Effector memory CD4-positive, alpha-beta T cell (primary cell): ENCODE measurements around the gene CERS6.
"Not testable (repeated sequence)": the region's sequence is repeated elsewhere in the genome, so short reads cannot be mapped to it uniquely, and the experiment has no call there.

Experiments used
- DNase-seq, 3 donors: peaks; one replicate each; pipeline ENCODE4 v3.0.0-alpha.2; 2020
- H3K27ac ChIP-seq: 2 replicates; pipeline ENCODE4 v1.7.0; 2013; ENCODE audit warnings: mild to moderate bottlenecking, low read length, moderate library complexity; ENCODE audit not compliant: insufficient read depth, poor library complexity, severe bottlenecking
- H3K27me3 ChIP-seq: replicated peaks from 2 replicates; pipeline ENCODE4 v1.7.0; 2013; ENCODE audit warnings: mild to moderate bottlenecking, low read length; ENCODE audit not compliant: insufficient read depth, control insufficient read depth, poor library complexity, severe bottlenecking
- H3K36me3 ChIP-seq: 2 replicates; pipeline ENCODE4 v1.7.0; 2013; ENCODE audit warnings: mild to moderate bottlenecking, low read length, moderate library complexity; ENCODE audit not compliant: control insufficient read depth, insufficient read depth
- H3K4me1 ChIP-seq: 2 replicates; pipeline ENCODE4 v1.7.0; 2013; ENCODE audit warnings: low read length, mild to moderate bottlenecking; ENCODE audit not compliant: control insufficient read depth, insufficient read depth, poor library complexity, severe bottlenecking
- H3K4me3 ChIP-seq: 2 replicates; pipeline ENCODE4 v1.7.0; 2013; ENCODE audit warnings: low read length, low read depth, mild to moderate bottlenecking; ENCODE audit not compliant: insufficient read depth, poor library complexity, severe bottlenecking
- H3K9me3 ChIP-seq: 2 replicates; pipeline ENCODE4 v1.7.0; 2013; ENCODE audit warnings: mild to moderate bottlenecking, low read length, moderate library complexity; ENCODE audit not compliant: control insufficient read depth

The CERS6 gene

DNA sequence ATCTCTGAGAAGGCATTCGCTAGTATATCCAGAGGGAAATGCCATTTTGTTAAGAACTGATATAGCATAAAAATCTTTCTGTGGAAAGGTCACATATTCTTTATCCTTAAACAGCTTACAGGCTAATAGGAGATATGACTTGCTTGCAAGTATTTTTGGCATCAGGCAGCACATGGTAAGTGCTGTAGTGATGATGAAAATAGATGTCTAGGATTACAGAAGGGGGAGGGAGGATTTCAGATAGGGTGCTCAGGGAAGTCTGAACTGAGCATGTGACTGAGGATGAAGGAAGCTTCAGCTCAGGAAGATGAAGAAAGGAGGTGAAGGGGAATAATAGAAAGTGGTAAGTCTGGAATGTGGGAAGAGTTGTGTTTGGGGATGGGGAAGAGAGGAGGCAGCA, 187.9 kb downstream of the CERS6 start:
- DNase-seq = no peak
- H3K9me3 ChIP-seq = no peaks in the 10 kb centered on the region
- no peak overlapping the region for H3K4me3 ChIP-seq
- no peaks in the 10 kb centered on the region for H3K36me3 ChIP-seq
- H3K4me1 ChIP-seq = no peaks in the 10 kb centered on the region
- H3K27ac ChIP-seq = no peak overlapping the region
- H3K27me3 ChIP-seq = no peaks in the 10 kb centered on the region

DNA sequence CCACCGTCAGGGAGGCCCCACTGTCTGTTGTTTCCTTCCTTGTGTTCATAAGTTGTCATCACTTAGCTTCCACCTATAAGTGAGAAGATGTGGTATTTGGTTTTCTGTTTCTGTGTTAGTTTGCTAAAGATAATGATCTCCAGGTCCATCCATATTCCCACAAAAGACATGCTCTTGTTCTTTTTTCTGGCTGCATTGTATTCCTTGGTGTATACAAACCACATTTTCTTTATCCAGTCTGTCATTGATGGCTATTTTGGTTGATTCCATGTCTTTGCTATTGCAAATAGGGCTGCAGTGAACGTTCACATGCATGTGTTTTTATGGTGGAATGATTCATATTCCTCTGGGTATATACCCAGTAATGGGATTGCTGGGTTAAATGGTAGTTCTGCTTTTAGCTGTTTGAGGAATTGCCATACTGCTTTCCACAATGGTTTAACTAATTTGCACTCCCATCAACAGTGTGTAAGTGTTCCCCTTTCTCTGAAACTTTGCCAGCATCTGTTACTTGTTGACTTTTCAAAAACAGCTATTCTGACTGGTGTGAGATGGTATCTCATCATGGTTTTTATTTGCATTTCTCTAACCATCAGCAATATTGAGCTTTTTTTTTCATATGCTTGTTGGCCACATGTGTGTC, 189.7 kb downstream of the CERS6 start:
- DNase-seq = no peak
- no peaks in the 10 kb centered on the region for H3K27me3 ChIP-seq

DNA sequence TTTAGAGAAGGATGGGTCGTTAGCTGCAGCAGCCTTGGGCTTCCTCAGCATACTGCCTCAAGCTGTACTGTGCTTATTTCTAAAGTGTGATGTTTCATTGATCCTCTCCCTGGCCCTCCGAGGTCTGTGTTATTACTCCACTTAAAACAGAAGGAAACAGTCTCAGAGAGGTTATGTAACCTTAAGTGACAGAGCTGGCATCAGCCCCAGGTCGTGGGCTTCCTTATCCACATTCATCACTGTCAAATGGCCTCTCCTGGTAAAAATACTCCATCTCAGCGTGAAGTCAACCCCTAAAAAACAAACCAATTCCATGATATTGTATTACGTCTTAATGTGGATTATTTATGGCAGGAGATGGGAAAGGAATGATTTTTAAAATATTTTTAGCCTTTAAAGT, 193.0 kb downstream of the CERS6 start:
- Histone ChIP-seq H3K27ac (no peak overlapping the region), H3K4me3 (no peak overlapping the region)
- DNase-seq = no peak

More for the DNA sequence above, 189.7 kb downstream of the CERS6 start:
- Histone ChIP-seq H3K36me3 (no peaks in the 10 kb centered on the region), H3K4me3 (no peak overlapping the region), H3K27ac (no peak overlapping the region), H3K9me3 (no peaks in the 10 kb centered on the region), H3K4me1 (no peaks in the 10 kb centered on the region)

DNA sequence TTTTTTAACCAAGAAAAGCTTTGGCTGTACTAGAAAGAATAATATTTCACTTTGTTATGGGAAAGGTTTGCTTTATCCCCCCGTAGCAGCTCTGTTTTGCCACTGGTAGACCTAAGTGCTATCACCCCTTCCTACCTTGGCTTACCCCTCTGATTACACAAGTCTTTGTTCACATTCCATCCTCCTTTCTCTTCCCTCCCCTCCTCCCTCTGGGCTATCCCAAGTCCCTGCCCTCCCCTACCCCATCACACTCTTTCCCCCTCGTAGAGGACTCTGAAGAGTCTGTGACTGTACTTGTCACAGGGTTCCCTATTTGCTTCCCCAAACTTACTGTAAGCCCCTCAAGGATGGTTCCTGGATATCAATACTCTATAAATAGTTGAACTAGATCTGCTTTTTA, 193.5 kb downstream of the CERS6 start:
- no peak for DNase-seq
- Histone ChIP-seq H3K9me3 (no peaks in the 10 kb centered on the region), H3K27me3 (no peaks in the 10 kb centered on the region), H3K4me3 (no peak overlapping the region), H3K36me3 (no peaks in the 10 kb centered on the region), H3K27ac (no peak overlapping the region), H3K4me1 (no peaks in the 10 kb centered on the region)

More for the DNA sequence above, 193.0 kb downstream of the CERS6 start:
- Histone ChIP-seq H3K4me1 (no peaks in the 10 kb centered on the region), H3K9me3 (no peaks in the 10 kb centered on the region), H3K36me3 (no peaks in the 10 kb centered on the region), H3K27me3 (no peaks in the 10 kb centered on the region)

DNA sequence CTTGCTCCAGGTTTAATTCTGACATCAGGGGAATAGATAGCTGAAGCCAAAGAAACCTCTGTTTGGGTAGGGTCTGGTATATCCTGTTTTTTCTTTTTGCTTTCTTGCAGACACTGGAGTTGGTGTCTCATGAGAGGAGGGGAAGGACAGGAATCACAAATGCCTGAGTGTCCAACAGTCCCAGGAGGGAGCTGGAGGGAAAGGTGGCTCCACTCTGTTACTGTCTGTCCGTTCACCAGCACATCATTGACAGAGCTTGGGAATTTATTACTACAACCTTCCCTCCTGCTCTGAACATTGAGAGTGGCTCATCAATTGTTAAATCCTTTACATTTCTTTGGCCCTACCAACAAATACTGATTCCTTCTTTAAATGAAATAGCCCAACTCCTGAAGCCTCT, 194.1 kb downstream of the CERS6 start:
- no peak for DNase-seq
- H3K9me3 ChIP-seq = no peaks in the 10 kb centered on the region

DNA sequence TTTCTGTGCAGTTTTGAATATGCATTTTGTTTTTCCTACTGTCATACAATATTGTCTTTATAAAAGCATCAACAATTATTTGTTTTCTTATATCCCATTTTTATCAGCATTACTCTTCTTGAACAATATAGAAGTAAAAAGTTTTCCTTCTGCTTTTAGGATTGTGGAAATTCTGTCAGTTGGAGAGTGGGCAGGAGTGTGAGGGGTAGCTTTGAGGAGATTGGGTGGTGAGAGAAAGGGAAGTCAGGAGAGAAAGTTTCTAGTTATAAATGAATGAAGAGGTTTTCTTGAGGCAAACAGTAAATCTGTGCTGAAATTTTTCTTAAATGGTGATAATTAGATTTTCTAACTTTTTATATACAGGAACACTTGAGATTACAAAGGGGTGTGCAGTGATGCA, 194.7 kb downstream of the CERS6 start:
- DNase-seq = no peak
- no peaks in the 10 kb centered on the region for H3K36me3 ChIP-seq

More for the DNA sequence above, 194.1 kb downstream of the CERS6 start:
- Histone ChIP-seq H3K4me1 (no peaks in the 10 kb centered on the region), H3K27ac (no peak overlapping the region), H3K27me3 (no peaks in the 10 kb centered on the region), H3K4me3 (no peak overlapping the region), H3K36me3 (no peaks in the 10 kb centered on the region)

DNA sequence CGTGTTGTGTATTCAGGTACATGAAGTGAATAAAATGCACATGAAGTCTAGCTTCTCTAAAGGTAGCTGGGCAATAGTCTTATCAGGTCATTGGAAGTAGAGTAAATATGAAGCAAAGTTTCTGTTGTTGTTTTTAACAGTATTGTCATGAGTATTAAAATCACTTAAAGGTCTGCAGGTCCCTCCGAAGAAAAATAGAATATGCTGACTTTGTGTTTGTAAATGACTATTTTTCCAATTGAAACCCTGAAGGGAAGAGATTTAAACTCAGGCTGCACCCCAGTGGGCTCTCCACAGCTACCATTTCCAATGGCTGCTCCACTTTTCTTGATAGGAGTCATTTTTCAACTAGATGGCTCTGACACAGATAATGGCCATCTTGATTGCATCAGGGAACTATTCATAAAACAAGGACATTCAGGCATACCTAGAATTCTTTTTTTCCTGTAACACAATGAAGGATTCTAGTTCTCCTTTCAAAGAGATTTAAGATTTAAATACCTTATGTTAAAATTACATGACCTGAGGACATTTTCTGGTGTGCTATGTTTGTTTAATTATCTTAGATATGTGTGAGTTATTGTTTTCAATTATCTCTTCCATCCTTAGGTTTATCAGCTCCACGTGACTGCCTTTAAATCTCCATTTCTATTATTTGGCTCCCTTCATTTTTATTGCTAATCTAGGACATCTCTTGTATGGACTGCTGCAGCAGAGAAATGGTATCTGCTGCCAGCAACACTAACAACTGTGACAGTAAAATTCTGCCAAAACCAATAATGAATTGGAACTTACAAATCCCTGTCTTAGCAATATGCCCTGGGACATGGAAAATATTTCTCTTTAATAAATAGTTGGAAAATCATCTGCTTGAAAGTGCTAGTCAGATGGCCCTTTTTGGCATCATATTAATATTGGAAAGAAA, 197.2 kb downstream of the CERS6 start:
- no peak overlapping the region for H3K4me3 ChIP-seq
- no peak for DNase-seq
- no peaks in the 10 kb centered on the region for H3K9me3 ChIP-seq
- H3K4me1 ChIP-seq = no peaks in the 10 kb centered on the region
- no peak overlapping the region for H3K27ac ChIP-seq
- no peaks in the 10 kb centered on the region for H3K27me3 ChIP-seq
- no peaks in the 10 kb centered on the region for H3K36me3 ChIP-seq

More for the DNA sequence above, 194.7 kb downstream of the CERS6 start:
- H3K27ac ChIP-seq = no peak overlapping the region
- no peaks in the 10 kb centered on the region for H3K9me3 ChIP-seq
- no peaks in the 10 kb centered on the region for H3K27me3 ChIP-seq
- no peaks in the 10 kb centered on the region for H3K4me1 ChIP-seq
- H3K4me3 ChIP-seq = no peak overlapping the region

DNA sequence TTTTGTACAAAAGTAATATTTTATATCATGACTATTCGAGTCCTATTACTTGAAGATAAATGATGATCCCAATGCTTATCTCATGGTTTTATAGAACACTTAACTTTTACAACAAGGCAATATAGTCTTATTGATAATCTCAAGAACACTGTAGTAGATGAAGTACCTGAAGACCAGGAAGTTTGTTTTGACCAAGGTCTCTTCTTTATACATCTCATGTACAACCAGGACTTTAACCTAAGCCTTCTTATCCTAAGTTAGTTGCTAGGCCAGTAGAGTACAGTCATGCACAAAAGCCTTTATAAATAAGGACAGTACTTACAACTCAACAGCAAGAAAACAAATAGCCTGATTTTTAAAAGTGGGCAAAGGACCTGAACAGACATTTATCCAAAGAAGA, 198.6 kb downstream of the CERS6 start:
- Histone ChIP-seq H3K27me3 (no peaks in the 10 kb centered on the region), H3K4me3 (no peak overlapping the region), H3K4me1 (no peaks in the 10 kb centered on the region), H3K36me3 (no peaks in the 10 kb centered on the region), H3K27ac (no peak overlapping the region), H3K9me3 (no peaks in the 10 kb centered on the region)
- no peak for DNase-seq

DNA sequence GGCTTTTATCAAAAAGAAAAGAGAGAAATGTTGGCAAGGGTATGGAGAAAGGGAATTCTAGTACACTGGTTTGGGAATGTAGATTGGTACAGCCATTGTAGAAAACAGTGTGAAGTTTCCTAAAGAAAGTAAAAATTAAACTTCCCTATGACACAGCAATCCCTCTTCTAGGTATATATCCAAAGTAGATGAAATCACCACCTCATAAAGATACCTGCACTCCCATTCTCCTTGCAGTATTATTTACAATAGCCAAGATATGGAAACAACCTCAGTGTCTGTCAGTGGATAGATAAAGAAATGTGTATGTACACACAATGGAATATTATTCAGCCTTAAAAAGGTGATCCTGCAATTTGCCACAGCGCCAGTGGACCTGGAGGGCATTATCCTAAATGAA, 199.1 kb downstream of the CERS6 start:
- Histone ChIP-seq H3K4me3 (no peak overlapping the region), H3K36me3 (no peaks in the 10 kb centered on the region), H3K27me3 (no peaks in the 10 kb centered on the region), H3K9me3 (no peaks in the 10 kb centered on the region), H3K27ac (no peak overlapping the region), H3K4me1 (no peaks in the 10 kb centered on the region)
- no peak for DNase-seq

DNA sequence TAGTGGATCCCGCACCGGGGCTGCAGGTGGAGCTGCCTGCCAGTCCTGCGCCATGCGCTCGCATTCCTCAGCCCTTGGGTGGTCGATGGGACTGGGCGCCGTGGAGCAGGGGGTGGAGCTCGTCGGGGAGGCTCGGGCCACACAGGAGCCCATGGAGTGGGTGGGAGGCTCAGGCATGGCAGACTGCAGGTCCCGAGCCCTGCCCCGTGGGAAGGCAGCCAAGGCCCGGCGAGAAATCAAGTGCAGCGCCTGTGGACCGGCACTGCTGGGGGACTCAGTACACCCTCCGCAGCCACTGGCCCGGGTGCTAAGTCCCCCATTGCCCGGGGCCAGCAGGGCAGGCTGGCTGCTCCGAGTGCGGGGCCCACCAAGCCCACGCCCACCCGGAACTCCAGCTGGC, 201.3 kb downstream of the CERS6 start:
- not testable (repeated sequence) for DNase-seq, H3K27me3 ChIP-seq, H3K36me3 ChIP-seq, H3K4me1 ChIP-seq, H3K27ac ChIP-seq, H3K4me3 ChIP-seq, H3K9me3 ChIP-seq
